Prostate gland (tissue), 2 donors: ENCODE measurements around the gene BPIFB2.

ENCODE experiments used
- CTCF ChIP-seq, 4 experiments: fragments of 200-600 bp in 2 of 4; fragments of 450-650 bp in 2 of 4; sonication (generic) in 2 of 4; IDR thresholded peaks; 1 replicate in 3 of 4; 2 replicates in 1 of 4; pipeline ENCODE4 v1.5.1; 2016 to 2019; ENCODE audit warnings: antibody characterized with exemption in 4 of 4, mild to moderate bottlenecking in 2 of 4, moderate library complexity in 2 of 4
- POLR2A ChIP-seq: fragments of 450-650 bp; IDR thresholded peaks from one replicate; pipeline ENCODE4 v1.6.1; 2016; ENCODE audit warnings: antibody characterized with exemption, mild to moderate bottlenecking
- POLR2AphosphoS5 ChIP-seq: sonication (generic); formaldehyde crosslinking; IDR thresholded peaks from one replicate; pipeline ENCODE4 v1.6.1; 2017; ENCODE audit warnings: antibody characterized with exemption

- no peak for TF ChIP-seq POLR2AphosphoS5
- TF ChIP-seq POLR2A = no peak
- TF ChIP-seq CTCF (IDR thresholded peaks at IDR 0.05) = no peak
Measured at GRCh38 chr20:32976746-32977145, 30.8 kb upstream of the BPIFB2 start.
